ENCODE measurements around the gene CELSR1.

DNA sequence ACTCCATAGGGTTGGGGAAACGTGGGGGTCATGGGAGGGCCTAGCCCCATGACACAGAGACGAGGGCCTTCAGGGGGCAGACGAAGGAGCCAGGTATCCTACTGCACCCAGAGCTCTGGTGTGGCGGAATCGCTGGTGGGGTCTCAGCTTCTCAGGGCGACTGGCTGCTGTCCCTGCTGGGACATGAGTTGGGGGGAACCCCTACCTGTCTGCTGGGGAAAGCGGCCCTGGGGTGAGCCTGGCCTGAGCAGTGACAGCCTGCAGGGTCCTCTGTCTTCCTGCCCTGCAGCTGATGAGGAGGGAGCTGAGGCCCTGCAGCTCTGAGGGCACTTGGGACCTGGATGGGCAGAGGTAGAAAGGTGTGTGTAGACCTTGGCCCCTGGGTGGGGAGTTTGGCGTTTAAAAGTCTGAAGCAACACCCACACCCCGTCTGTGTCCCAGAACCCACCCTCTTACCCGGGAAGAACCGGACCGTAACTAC, 49.2 kb upstream of the CELSR1 start:
- no peak for TF ChIP-seq EZH2 (IDR thresholded peaks at IDR 0.05; ENCODE audit: borderline replicate concordance, insufficient read depth, low read depth, low read length, poor library complexity, severe bottlenecking)
- TF ChIP-seq, protein P1, sequence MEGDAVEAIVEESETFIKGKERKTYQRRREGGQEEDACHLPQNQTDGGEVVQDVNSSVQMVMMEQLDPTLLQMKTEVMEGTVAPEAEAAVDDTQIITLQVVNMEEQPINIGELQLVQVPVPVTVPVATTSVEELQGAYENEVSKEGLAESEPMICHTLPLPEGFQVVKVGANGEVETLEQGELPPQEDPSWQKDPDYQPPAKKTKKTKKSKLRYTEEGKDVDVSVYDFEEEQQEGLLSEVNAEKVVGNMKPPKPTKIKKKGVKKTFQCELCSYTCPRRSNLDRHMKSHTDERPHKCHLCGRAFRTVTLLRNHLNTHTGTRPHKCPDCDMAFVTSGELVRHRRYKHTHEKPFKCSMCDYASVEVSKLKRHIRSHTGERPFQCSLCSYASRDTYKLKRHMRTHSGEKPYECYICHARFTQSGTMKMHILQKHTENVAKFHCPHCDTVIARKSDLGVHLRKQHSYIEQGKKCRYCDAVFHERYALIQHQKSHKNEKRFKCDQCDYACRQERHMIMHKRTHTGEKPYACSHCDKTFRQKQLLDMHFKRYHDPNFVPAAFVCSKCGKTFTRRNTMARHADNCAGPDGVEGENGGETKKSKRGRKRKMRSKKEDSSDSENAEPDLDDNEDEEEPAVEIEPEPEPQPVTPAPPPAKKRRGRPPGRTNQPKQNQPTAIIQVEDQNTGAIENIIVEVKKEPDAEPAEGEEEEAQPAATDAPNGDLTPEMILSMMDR (IDR thresholded peaks at IDR 0.05), result no peak
